Activated naive CD4-positive, alpha-beta T cell treated with anti-CD3 and anti-CD28 coated beads for 36 hours (primary cell): ENCODE measurements around the gene RFC4. TPM values are rescaled to one million over a fixed set of nuclear protein-coding genes. Genes with fewer than 3 reads are reported as not detected.

Experiments
- CTCF ChIA-PET: fragments of 350-600 bp; sonication (Branson Sonifier 250); formaldehyde crosslinking; loops from one replicate; lab custom pipeline; 2021; ENCODE audit warnings: antibody characterized with exemption; lab: Charles Lee
- DNase-seq: peaks from one replicate; pipeline ENCODE4 v3.0.0-alpha.2; 2020
- H3K27ac Mint-ChIP-seq: one replicate; pipeline ENCODE4 v1.8.0; 2021; ENCODE audit warnings: mild to moderate bottlenecking, mixed read lengths
- H3K27me3 Mint-ChIP-seq: one replicate; pipeline ENCODE4 v1.8.0; 2021; ENCODE audit warnings: low read depth, mixed read lengths
- H3K36me3 Mint-ChIP-seq: one replicate; pipeline ENCODE4 v1.8.0; 2021; ENCODE audit warnings: low read depth, mixed read lengths
- H3K4me1 Mint-ChIP-seq: one replicate; pipeline ENCODE4 v1.8.0; 2021; ENCODE audit warnings: low read depth, mixed read lengths
- H3K4me3 Mint-ChIP-seq: one replicate; pipeline ENCODE4 v1.8.0; 2021; ENCODE audit warnings: mild to moderate bottlenecking, moderate library complexity, mixed read lengths
- H3K9me3 Mint-ChIP-seq: one replicate; pipeline ENCODE4 v1.8.0; 2021; ENCODE audit warnings: mixed read lengths
- intact Hi-C: fragments of 100-400 bp; cut with micrococcal nuclease; formaldehyde crosslinking; loops from one replicate; pipeline ENCODE4 v1.15.1; 2023
- total RNA-seq, 2 experiments: library from RNA; stranded (reverse); gene quantifications; one replicate each; pipeline ENCODE4 v1.2.3, GENCODE V29; 2021

Gene RFC4
- total RNA-seq, 2 experiments from 2014 or later = 135 to 136 TPM

GRCh38 chr3:186841620-186842019 is 35.3 kb upstream of the RFC4 start:
- no peaks in the 10 kb centered on the region for H3K9me3 Mint-ChIP-seq
- no peak overlapping the region for H3K27ac Mint-ChIP-seq
- intact Hi-C loops = no loop called here
- CTCF ChIA-PET = interaction anchor here (1.4 kb wide), 1 partner anchor 272 kb away, joined by 3 read pairs; no protein-coding TSS in a partner anchor
- H3K4me3 Mint-ChIP-seq = no peak overlapping the region
- H3K36me3 Mint-ChIP-seq = no peaks in the 10 kb centered on the region
- no peaks in the 10 kb centered on the region for H3K4me1 Mint-ChIP-seq
- DNase-seq = no peak
- H3K27me3 Mint-ChIP-seq = peaks cover 3% of the 10 kb centered on the region

GRCh38 chr3:186839874-186840641 is 33.8 kb upstream of the RFC4 start:
- Mint-ChIP-seq H3K27ac (no peak overlapping the region), H3K27me3 (peaks cover 3% of the 10 kb centered on the region), H3K9me3 (no peaks in the 10 kb centered on the region), H3K36me3 (no peaks in the 10 kb centered on the region), H3K4me1 (no peaks in the 10 kb centered on the region), H3K4me3 (no peak overlapping the region)
- DNase-seq = no peak
- intact Hi-C loops = no loop called here
- CTCF ChIA-PET = interaction anchor here (0.7 kb wide), 1 partner anchor 325 kb away, joined by 7 read pairs; no protein-coding TSS in a partner anchor

- Mint-ChIP-seq H3K27ac (no peak overlapping the region), H3K27me3 (peaks cover 27% of the 10 kb centered on the region), H3K36me3 (no peaks in the 10 kb centered on the region), H3K9me3 (no peaks in the 10 kb centered on the region), H3K4me1 (peaks cover 5% of the 10 kb centered on the region), H3K4me3 (no peak overlapping the region)
- intact Hi-C loops = no loop called here
- CTCF ChIA-PET = interaction anchor here (1.5 kb wide), 1 partner anchor 17 kb away, joined by 3 read pairs; no protein-coding TSS in a partner anchor
- DNase-seq = no peak
Observed at GRCh38 chr3:186832276-186832675, 26.0 kb upstream of the RFC4 start.

- Mint-ChIP-seq H3K27me3 (peaks cover 27% of the 10 kb centered on the region), H3K4me3 (no peak overlapping the region), H3K27ac (no peak overlapping the region), H3K9me3 (no peaks in the 10 kb centered on the region), H3K4me1 (peaks cover 5% of the 10 kb centered on the region), H3K36me3 (no peaks in the 10 kb centered on the region)
- CTCF ChIA-PET = no interaction called here
- no peak for DNase-seq
- intact Hi-C loops = no loop called here
Observed at GRCh38 chr3:186831798-186832197, 25.5 kb upstream of the RFC4 start.

GRCh38 chr3:186828340-186828739 is 22.1 kb upstream of the RFC4 start:
- intact Hi-C loops = loop anchor here (5.0 to 10.0 kb wide), 4 partner anchors 256 to 1006 kb away; partner anchors contain the start of genes DNAJB11 and ETV5
- Mint-ChIP-seq H3K36me3 (peaks cover 7% of the 10 kb centered on the region), H3K4me3 (peak overlapping the region; percentile 23), H3K4me1 (peaks cover 28% of the 10 kb centered on the region), H3K27me3 (peaks cover 39% of the 10 kb centered on the region), H3K27ac (no peak overlapping the region), H3K9me3 (no peaks in the 10 kb centered on the region)
- CTCF ChIA-PET = interaction anchor here (1.0 to 1.6 kb wide), 2 partner anchors 21 to 311 kb away, joined by 3 to 5 read pairs; partner anchors contain the start of gene RPL39L
- peak; percentile 8 for DNase-seq

- peak; percentile 82 for DNase-seq
- peaks cover 39% of the 10 kb centered on the region for H3K27me3 Mint-ChIP-seq
- intact Hi-C loops = loop anchor here (1.0 to 10.0 kb wide), 7 partner anchors 44 to 1005 kb away; partner anchors contain the start of genes DNAJB11, EIF4A2 and ETV5
- H3K36me3 Mint-ChIP-seq = peaks cover 7% of the 10 kb centered on the region
- peaks cover 30% of the 10 kb centered on the region for H3K4me1 Mint-ChIP-seq
- H3K27ac Mint-ChIP-seq = peak overlapping the region; percentile 69
- CTCF ChIA-PET = interaction anchor here (0.6 to 2.0 kb wide), 8 partner anchors 9 to 312 kb away, joined by 3 to 5 read pairs (median 4); partner anchors contain the start of gene RPL39L
- peak overlapping the region; percentile 78 for H3K4me3 Mint-ChIP-seq
- H3K9me3 Mint-ChIP-seq = no peaks in the 10 kb centered on the region
Observed at GRCh38 chr3:186826976-186827857, 20.9 kb upstream of the RFC4 start.

- Mint-ChIP-seq H3K4me1 (peaks cover 30% of the 10 kb centered on the region), H3K4me3 (peak overlapping the region; percentile 78), H3K27ac (peak overlapping the region; percentile 0)
Observed at GRCh38 chr3:186826410-186826975, 20.2 kb upstream of the RFC4 start.

GRCh38 chr3:186825872-186826409 is 19.7 kb upstream of the RFC4 start:
- Mint-ChIP-seq H3K4me3 (peak overlapping the region; percentile 78), H3K36me3 (peaks cover 7% of the 10 kb centered on the region), H3K27ac (peak overlapping the region; percentile 6), H3K27me3 (peaks cover 31% of the 10 kb centered on the region), H3K4me1 (peaks cover 30% of the 10 kb centered on the region), H3K9me3 (no peaks in the 10 kb centered on the region)
- intact Hi-C loops = loop anchor here (1.0 to 10.0 kb wide), 5 partner anchors 20 to 1004 kb away; partner anchors contain the start of genes DNAJB11, ETV5 and RFC4
- CTCF ChIA-PET = interaction anchor here (2.0 kb wide), 1 partner anchor 23 kb away, joined by 5 read pairs; no protein-coding TSS in a partner anchor
- no peak for DNase-seq

More at GRCh38 chr3:186826410-186826975, 20.2 kb upstream of the RFC4 start:
- DNase-seq = peak; percentile 14
- intact Hi-C loops = loop anchor here (5.0 to 10.0 kb wide), 4 partner anchors 254 to 1004 kb away; partner anchors contain the start of genes DNAJB11 and ETV5
- CTCF ChIA-PET = interaction anchor here (0.6 to 2.0 kb wide), 5 partner anchors 8 to 211 kb away, joined by 3 to 5 read pairs (median 3); no protein-coding TSS in a partner anchor
- peaks cover 31% of the 10 kb centered on the region for H3K27me3 Mint-ChIP-seq
- peaks cover 7% of the 10 kb centered on the region for H3K36me3 Mint-ChIP-seq
- no peaks in the 10 kb centered on the region for H3K9me3 Mint-ChIP-seq

GRCh38 chr3:186825294-186825821 is 19.1 kb upstream of the RFC4 start:
- peak overlapping the region; percentile 78 for H3K4me3 Mint-ChIP-seq
- CTCF ChIA-PET = interaction anchor here (0.6 to 2.0 kb wide), 5 partner anchors 24 to 339 kb away, joined by 3 to 11 read pairs (median 5); no protein-coding TSS in a partner anchor
- peaks cover 31% of the 10 kb centered on the region for H3K27me3 Mint-ChIP-seq
- DNase-seq = peak; percentile 83
- intact Hi-C loops = loop anchor here (1.0 to 10.0 kb wide), 5 partner anchors 19 to 1003 kb away; partner anchors contain the start of genes DNAJB11, ETV5 and RFC4
- H3K4me1 Mint-ChIP-seq = peaks cover 30% of the 10 kb centered on the region
- peaks cover 7% of the 10 kb centered on the region for H3K36me3 Mint-ChIP-seq
- no peaks in the 10 kb centered on the region for H3K9me3 Mint-ChIP-seq
- peak overlapping the region; percentile 6 for H3K27ac Mint-ChIP-seq

GRCh38 chr3:186824430-186825139 is 18.3 kb upstream of the RFC4 start:
- Mint-ChIP-seq H3K4me3 (peak overlapping the region; percentile 78), H3K27ac (no peak overlapping the region), H3K9me3 (no peaks in the 10 kb centered on the region), H3K36me3 (peaks cover 7% of the 10 kb centered on the region), H3K4me1 (peaks cover 30% of the 10 kb centered on the region), H3K27me3 (peaks cover 23% of the 10 kb centered on the region)
- intact Hi-C loops = loop anchor here (1.0 to 10.0 kb wide), 7 partner anchors 18 to 1002 kb away; partner anchors contain the start of genes DNAJB11, ETV5 and RFC4
- DNase-seq = no peak
- CTCF ChIA-PET = interaction anchor here (0.6 to 1.5 kb wide), 5 partner anchors 9 to 339 kb away, joined by 3 to 11 read pairs (median 3); no protein-coding TSS in a partner anchor
